Hepatocyte (in vitro differentiated cells): ENCODE data around the gene PRRT4. TPM values are rescaled to one million over a fixed set of nuclear protein-coding genes. Genes with fewer than 3 reads are reported as not detected.

Experiments
- DNase-seq: peaks from one replicate; pipeline ENCODE4 v3.0.0-alpha.2; 2016; ENCODE audit warnings: low spot score
- H2AFZ ChIP-seq: fragments of 200-600 bp; sonication (generic); 2 replicates; pipeline ENCODE4 v1.6.0; 2016; ENCODE audit warnings: antibody characterized with exemption, mild to moderate bottlenecking
- H3K27ac ChIP-seq: fragments of 200-600 bp; sonication (generic); 2 replicates; pipeline ENCODE4 v1.5.1; 2016; ENCODE audit warnings: mild to moderate bottlenecking
- H3K27me3 ChIP-seq: fragments of 200-600 bp; sonication (generic); 2 replicates; pipeline ENCODE4 v1.6.1; 2016
- H3K36me3 ChIP-seq: fragments of 200-600 bp; sonication (generic); replicated peaks from 2 replicates; pipeline ENCODE4 v1.5.1; 2016; ENCODE audit warnings: low read depth; ENCODE audit not compliant: insufficient read depth
- H3K4me1 ChIP-seq: fragments of 200-600 bp; sonication (generic); 2 replicates; pipeline ENCODE4 v1.5.1; 2016; ENCODE audit warnings: mild to moderate bottlenecking, moderate library complexity; ENCODE audit not compliant: insufficient read depth
- H3K4me2 ChIP-seq: fragments of 200-600 bp; sonication (generic); 2 replicates; pipeline ENCODE4 v1.6.0; 2016
- H3K4me3 ChIP-seq: fragments of 200-600 bp; sonication (generic); 2 replicates; pipeline ENCODE4 v1.5.1; 2016; ENCODE audit warnings: mild to moderate bottlenecking
- H3K79me2 ChIP-seq: fragments of 200-600 bp; sonication (generic); 2 replicates; pipeline ENCODE4 v1.6.0; 2017; ENCODE audit warnings: mild to moderate bottlenecking
- H3K9me2 ChIP-seq: fragments of 200-600 bp; sonication (generic); replicated peaks from 2 replicates; pipeline ENCODE4 v1.6.0; 2017; ENCODE audit warnings: mild to moderate bottlenecking; ENCODE audit not compliant: insufficient read depth
- H3K9me3 ChIP-seq: fragments of 200-600 bp; sonication (generic); 2 replicates; pipeline ENCODE4 v1.5.1; 2016; ENCODE audit warnings: low read depth, mild to moderate bottlenecking
- H4K20me1 ChIP-seq: fragments of 200-600 bp; sonication (generic); 2 replicates; pipeline ENCODE4 v1.6.0; 2016; ENCODE audit warnings: mild to moderate bottlenecking; ENCODE audit not compliant: insufficient read depth, poor library complexity, severe bottlenecking
- CTCF ChIP-seq: fragments of 200-600 bp; sonication (generic); IDR thresholded peaks from 2 replicates; pipeline ENCODE4 v1.5.1; 2016; ENCODE audit warnings: antibody characterized with exemption, mild to moderate bottlenecking; ENCODE audit not compliant: poor library complexity
- EZH2 ChIP-seq: fragments of 200-600 bp; sonication (generic); IDR thresholded peaks from 2 replicates; pipeline ENCODE4 v1.6.1; 2016; ENCODE audit warnings: antibody characterized with exemption, mild to moderate bottlenecking, borderline replicate concordance
- EZH2phosphoT487 ChIP-seq: fragments of 200-600 bp; sonication (generic); IDR thresholded peaks from one replicate; pipeline ENCODE4 v1.6.1; 2018; ENCODE audit warnings: antibody characterized with exemption, mild to moderate bottlenecking, low read depth, moderate library complexity; ENCODE audit not compliant: unreplicated experiment, severe bottlenecking
- WGBS: methylation state at CpG from one replicate; pipeline ENCODE4 v1.1.6; 2016; ENCODE audit warnings: low lambda C conversion rate; ENCODE audit errors: missing lambda C conversion rate; 5-methylcytosine and 5-hydroxymethylcytosine counted together
- polyA plus RNA-seq: library from polyadenylated mRNA; unstranded; fragments of >200 nt; fragmentation: Nextera tagmentation; extraction: Ambion mirVana; gene quantifications from 2 replicates; pipeline ENCODE4 v1.2.1, GENCODE V29; 2016
- total RNA-seq: library from RNA; depleted of rRNA; stranded (reverse); fragments of >200 nt; gene quantifications from 2 replicates; pipeline ENCODE4 v1.2.3, GENCODE V29; 2014

Gene PRRT4
- total and polyA plus RNA-seq, 2 experiments from 2014 or later = 2.2 to 4.1 TPM

GRCh38 chr7:128324368-128324680 is 37.2 kb downstream of the PRRT4 start:
- Histone ChIP-seq H3K36me3 (no peaks in the 10 kb centered on the region), H4K20me1 (no peaks in the 10 kb centered on the region), H3K27me3 (no peaks in the 10 kb centered on the region), H2AFZ (no peak overlapping the region), H3K4me2 (no peak overlapping the region), H3K79me2 (no peaks in the 10 kb centered on the region), H3K9me3 (no peaks in the 10 kb centered on the region), H3K27ac (no peak overlapping the region), H3K4me3 (no peak overlapping the region), H3K9me2 (no peaks in the 10 kb centered on the region), H3K4me1 (no peaks in the 10 kb centered on the region)
- DNase-seq = no peak
- WGBS = 97% methylated on average over 9 of the region's 9 CpGs
- TF ChIP-seq CTCF = no peak
- TF ChIP-seq EZH2phosphoT487 = no peak
- TF ChIP-seq EZH2 = no peak

GRCh38 chr7:128323459-128324367 is 37.8 kb downstream of the PRRT4 start:
- no peak overlapping the region for H3K4me3 ChIP-seq
- H3K4me2 ChIP-seq = no peak overlapping the region
- no peak for DNase-seq
- H3K9me3 ChIP-seq = no peaks in the 10 kb centered on the region
- no peaks in the 10 kb centered on the region for H3K9me2 ChIP-seq
- TF ChIP-seq EZH2phosphoT487 (no peak), EZH2 (no peak), CTCF (no peak)
- 90% methylated on average over 10 of the region's 10 CpGs for WGBS
- no peak overlapping the region for H3K27ac ChIP-seq
- H2AFZ ChIP-seq = no peak overlapping the region
- H3K4me1 ChIP-seq = no peaks in the 10 kb centered on the region
- H4K20me1 ChIP-seq = no peaks in the 10 kb centered on the region
- H3K27me3 ChIP-seq = no peaks in the 10 kb centered on the region
- H3K79me2 ChIP-seq = no peaks in the 10 kb centered on the region
- no peaks in the 10 kb centered on the region for H3K36me3 ChIP-seq

GRCh38 chr7:128323040-128323439 is 38.5 kb downstream of the PRRT4 start:
- H3K4me2 ChIP-seq = no peak overlapping the region
- TF ChIP-seq EZH2phosphoT487 (no peak), CTCF (no peak), EZH2 (no peak)
- H3K4me3 ChIP-seq = no peak overlapping the region
- no peaks in the 10 kb centered on the region for H3K4me1 ChIP-seq
- H3K9me2 ChIP-seq = no peaks in the 10 kb centered on the region
- DNase-seq = no peak
- no peaks in the 10 kb centered on the region for H3K79me2 ChIP-seq
- H3K27me3 ChIP-seq = no peaks in the 10 kb centered on the region
- H3K27ac ChIP-seq = no peak overlapping the region
- no peak overlapping the region for H2AFZ ChIP-seq
- H4K20me1 ChIP-seq = no peaks in the 10 kb centered on the region
- no peaks in the 10 kb centered on the region for H3K36me3 ChIP-seq
- H3K9me3 ChIP-seq = no peaks in the 10 kb centered on the region
